ENCODE results near the gene PECR.

The PECR gene

DNA sequence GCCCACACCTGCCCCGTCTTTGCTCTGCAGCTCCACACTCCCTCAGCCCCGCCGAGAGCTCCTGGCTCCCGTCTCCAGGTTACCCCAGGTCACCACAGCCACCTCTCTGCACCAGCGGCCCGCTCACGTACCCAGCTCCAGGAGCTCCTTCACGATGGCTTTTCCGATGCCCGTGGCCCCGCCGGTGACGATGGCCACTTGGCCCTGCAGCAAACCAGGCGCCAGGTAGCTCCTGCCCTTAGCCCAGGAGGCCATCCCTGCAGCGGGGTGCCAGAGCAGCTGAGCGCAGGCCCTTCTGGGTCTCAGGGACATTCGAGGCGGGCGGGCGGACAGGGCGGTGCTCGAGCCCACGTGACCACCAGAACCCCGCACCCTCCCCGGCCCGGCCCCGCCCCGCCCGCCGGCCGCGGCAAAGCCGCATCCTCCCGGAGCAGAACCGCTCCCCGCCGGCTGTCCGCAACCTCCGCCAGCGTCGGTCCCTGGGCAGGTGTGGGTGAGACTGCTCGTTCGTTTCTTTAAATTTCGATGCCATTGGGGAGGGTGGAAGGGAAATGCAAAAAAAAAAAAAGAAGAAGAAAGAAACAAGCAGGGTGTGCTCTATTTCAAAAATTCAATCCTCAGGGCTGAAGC, at the start of gene PECR, which contains the start of gene TMEM169:
Gene PECR (minus strand): TSS at position 323 of the 630 bp plus-strand sequence. CDS start 68 bp downstream, at position 255.
Gene TMEM169 (plus strand): TSS at position 433 of the 630 bp plus-strand sequence. CDS start 14,045 bp downstream, outside the sequence.
- peak; percentile 94 for DNase-seq (ENCODE audit: low spot score)

DNA sequence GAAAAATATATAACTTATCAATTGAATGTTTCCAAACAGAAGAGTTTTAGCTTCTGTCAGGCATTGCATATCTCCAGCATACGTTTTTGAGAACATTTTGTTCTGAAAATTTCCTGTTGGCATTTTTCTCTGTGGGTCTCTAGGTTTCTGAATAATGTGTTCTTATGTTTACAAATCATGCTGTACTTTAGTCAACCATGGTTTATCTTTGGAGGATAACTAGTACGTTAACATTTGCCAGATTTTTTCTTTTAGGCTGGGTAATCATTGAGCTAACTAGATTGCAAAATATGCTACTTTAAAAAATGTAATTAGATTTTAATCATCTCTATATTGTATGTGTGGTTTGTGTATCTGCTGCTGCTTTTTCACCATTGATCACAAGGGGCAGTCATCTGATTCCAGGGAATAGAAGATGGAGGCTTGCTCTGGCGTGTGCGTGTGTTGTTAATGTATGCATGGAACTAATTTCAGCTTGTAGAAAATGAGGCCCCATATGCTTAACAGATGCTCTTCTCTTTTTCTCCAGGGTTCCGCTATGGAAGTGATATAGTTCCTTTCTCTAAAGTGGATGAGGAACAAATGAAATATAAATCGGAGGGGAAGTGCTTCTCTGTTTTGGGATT, 48.9 kb upstream of the PECR start:
- no peak for DNase-seq (ENCODE audit: low spot score)

DNA sequence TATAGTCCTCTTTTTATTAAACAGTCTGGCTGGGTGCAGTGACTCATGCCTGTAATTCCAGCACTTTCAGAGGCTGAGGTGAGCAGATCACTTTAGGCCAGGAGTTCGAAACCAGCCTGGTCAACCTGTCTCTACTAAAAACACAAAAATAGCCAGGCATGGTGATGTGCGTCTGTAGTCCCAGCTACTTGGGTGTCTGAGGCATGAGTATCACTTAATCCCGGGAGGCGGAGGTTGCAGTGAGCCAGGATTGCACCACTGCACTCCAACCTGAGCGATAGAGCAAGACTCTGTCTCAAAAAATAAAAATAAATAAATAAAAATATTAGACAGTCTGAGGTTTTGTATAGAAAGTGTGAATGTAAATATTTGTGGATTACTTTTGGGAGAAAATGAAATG, 45.3 kb upstream of the PECR start:
- no peak for DNase-seq (ENCODE audit: low spot score)

DNA sequence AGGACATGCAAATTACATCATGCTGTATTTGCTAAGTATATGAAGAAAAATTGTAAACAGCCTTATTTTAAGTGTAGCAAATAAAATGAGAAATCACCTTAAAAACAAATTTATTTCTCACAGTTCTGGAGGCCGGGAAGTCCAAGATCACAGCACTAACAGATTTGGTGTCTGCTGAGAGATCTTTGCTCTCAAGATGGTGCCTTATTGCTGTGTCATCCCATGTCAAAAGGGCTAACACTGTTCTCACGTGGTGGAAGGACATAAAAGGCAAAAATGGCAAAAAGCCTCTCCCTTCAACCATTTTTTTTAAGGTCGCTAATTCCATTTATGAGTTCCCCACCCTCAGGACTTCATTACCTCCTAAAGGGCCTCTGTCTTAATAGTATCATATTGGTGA, 39.6 kb upstream of the PECR start:
- no peak for DNase-seq (ENCODE audit: low spot score)

DNA sequence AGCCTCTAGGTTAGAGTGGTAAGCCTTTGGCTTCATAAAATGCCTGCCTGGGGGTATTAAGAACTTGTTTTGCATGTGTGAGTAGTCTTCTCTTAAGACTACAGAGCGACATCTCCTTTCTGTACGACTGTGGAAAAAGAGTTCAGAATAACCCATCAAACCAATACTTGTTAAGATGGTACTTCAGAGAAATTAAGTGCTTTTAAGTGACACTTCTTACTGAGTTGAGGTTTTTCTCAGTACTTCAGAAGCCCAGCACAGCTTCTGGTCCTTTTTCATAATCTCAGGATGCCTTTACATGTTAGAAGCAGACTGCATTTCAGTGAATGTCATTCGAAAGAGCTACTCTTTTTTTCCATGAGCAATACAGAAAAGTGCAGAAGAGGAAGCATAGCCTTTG, 38.4 kb upstream of the PECR start:
- DNase-seq (ENCODE audit: low spot score) = no peak

DNA sequence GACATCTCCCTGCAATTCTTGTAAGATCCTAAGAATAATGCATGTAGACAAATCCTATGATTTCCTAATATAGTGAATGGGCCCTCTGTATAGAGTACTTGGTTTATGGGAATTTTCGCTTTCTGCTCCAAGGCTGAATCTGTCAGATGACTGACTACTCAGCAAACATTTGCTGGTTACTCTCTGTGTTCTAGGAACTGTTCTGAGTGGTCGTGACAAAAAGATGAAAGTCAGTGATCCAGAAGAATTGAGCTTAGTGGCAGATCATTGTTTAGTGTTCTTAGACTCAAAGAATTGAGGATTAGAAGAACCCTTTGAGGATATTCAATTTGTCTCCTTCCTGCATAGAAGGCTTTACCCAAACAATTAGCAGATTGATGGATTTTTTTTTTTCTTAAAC, 37.5 kb upstream of the PECR start:
- DNase-seq (ENCODE audit: low spot score) = no peak

DNA sequence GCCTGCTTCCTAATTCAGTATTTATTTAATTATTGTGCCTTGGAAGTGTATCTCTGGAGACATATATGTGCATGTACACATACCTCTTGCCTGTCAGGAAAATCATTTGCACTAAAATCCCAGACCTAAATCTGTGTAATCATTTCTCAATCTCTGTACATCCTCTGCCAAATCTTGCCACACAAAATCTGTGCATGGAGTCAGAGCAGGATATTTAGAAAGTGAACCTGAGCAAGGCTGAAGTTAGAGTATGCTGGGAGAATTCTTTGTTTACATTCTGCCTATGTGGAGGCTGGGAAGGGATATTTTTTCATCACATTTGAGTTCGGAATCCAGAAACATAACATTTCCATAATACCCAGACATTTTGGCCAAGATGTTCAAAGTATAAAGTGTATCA, 36.9 kb upstream of the PECR start:
- DNase-seq (ENCODE audit: low spot score) = no peak

DNA sequence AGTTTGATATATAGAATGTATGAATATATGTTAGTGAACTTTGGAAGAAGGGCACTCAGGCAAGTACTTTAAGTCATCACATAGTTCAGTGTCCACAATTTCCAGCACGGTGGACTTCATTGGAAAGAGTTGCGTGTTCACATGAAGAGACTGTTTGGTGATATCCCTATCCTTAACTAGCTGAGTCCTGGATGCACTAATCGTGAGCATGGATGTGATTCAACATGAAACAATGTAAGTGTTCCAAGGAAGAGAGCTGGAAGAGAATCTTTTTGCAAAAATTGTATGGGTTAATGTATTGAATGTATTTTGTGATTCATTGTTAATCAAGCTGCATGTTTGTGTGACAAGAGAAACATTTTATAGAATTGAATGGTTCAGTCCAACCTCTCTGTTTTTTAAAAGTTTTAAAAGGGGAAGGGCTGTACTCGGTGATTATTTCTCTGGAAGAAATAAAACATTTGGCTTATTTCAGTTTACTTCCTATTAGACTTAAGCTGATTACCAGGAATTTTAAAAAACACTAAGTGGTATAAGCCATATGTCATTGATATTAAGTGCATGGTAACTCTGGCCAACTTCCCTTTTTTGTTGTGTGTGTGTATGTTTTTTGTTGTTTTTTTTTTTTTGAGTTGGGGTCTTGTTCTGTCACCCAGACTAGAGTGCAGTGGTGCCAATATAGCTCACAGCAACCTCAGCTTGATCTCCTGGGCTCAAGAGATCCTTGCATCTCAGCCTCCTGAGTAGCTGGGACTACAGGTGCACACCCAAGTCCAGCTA, 36.1 kb upstream of the PECR start:
- no peak for DNase-seq (ENCODE audit: low spot score)

DNA sequence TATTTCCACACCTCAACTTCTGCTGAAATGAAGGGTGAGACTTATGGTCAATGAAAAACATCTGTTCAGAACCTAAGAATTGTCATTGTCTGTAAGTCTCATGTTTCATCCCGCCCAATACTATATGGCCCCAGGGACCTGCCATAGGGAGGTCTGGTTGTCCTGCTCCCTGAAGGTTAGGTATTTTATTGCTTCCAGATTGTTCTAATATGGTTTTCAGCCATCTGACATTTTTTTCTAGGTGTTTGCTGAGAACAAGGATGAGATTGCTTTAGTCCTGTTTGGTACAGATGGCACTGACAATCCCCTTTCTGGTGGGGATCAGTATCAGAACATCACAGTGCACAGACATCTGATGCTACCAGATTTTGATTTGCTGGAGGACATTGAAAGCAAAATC, 34.8 kb upstream of the PECR start:
- DNase-seq (ENCODE audit: low spot score) = no peak

DNA sequence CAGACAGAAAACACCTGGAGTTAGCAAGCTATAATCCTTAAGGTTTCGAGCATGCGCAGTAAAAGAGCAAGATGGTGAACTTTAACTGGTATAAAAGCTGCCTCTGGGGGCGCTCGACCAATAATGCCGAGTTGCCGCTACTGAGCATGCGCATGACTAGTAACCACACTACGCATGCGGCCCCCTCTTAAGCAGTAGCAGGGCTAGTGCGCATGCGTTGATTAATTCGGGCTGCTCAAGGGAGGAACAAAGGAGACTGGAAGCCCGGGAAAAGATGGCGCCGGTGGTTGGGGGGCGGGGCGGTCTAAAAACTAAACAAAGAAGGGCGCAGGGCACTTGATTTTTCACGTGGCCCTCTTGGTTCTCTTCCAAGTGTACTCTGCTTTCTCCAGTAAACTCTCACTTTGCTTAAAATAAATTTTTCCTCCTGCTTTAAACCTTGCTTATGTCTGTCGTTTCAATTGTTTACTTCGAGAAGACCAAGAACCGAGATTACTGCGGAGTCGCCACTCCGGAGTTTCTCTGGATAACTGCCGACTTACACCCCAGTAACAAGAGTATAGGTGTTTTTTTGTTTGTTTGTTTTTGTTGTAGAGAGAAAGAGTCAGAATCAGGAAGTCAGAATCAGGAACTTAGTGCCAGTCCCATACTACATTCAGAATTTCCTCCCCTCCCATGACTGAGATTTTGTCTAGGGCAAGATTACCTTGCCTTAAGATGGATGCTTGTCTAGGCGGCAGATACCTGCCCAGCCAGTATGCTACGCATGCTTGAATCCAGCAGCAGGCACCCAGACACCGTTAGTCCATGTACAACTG, 33.3 kb upstream of the PECR start:
- DNase-seq (ENCODE audit: low spot score) = peak; percentile 96

DNA sequence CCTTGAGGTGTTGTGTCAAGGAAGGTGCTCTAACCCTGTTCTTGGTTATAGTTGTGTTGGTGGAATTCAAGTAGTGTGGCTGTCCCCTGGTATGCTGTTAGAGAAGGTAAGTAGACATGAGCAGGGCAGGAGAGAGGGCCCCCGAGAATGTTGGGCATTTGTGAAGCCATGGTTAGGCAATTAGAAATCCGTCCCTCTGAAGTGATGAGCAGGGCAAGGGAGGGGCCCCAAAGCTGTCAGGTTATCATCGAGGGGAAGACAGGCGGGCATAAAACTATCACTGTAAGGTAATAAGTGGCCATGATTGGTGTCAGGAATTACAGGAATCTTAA, 32.7 kb upstream of the PECR start:
- no peak for DNase-seq (ENCODE audit: low spot score)

DNA sequence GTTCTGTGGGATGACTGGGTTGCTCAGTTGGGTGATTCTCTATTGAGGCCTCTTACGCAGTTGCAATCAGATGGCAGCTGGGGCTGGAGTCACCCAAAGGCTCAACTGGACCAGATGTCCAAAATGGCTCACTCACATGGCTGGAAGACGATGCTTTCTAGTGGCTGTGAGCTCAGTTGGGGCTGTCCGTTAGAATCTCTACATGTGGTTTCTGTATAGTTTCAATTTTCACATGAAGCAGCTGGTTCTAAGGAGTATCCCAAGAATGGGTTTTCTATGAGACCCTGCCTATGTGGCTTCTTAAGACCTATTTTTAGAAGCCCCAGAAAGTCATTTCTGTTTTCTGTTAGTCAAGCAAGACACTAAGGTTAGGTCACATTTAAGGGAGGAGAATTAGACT, 32.0 kb upstream of the PECR start:
- no peak for DNase-seq (ENCODE audit: low spot score)

DNA sequence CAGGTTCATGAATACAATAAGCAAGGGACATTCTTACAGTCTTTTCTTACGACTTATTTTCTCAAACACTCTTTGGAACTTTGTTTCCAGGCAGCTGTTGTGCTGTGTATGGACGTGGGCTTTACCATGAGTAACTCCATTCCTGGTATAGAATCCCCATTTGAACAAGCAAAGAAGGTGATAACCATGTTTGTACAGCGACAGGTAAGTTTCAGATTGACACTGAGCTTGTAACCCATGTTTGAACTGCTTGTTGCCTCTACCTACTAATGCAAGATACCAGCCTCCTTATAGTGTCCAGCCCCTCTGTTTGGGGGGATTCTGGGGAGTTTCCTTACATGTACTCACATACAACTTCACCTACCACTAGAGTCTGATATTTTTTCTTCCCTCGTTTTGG, 31.3 kb upstream of the PECR start:
- DNase-seq (ENCODE audit: low spot score) = no peak

DNA sequence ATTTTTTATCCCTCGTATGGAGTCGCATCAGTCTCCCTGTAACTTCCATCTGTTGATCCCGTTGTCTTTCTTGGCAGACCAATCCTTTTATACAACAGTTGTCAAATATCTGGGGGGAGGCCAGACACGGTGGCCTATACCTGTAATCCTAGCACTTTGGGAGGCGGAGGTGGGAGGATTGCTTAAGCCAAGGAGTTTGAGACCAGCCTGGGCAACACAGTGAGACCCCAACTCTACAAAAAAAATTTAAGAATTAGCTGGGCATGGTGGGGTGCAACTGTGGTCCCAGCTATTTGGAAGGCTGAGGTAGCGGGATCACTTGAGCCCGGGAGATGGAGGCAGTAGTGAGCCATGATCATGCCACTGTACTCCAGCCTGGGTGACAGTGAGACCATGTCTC, 29.5 kb upstream of the PECR start:
- DNase-seq (ENCODE audit: low spot score) = no peak

DNA sequence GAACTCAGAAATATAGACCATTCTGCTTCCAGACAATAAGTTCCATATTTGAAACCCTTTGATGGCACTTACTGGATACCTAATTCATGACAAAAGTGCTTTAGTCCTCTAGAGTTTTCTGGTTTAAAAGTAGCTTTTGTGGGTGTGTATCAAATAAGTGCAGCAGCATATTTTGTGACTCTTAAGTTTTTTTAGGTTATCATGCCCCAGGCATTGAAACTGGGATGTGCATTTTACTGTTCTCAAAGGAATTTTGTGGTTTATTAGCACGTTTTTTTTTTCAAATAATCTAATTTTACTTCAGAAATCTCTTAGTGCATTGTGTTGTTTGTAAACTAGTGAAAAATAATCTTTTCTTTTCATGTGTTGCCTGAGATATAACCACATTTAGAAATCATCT, 29.0 kb upstream of the PECR start:
- no peak for DNase-seq (ENCODE audit: low spot score)

DNA sequence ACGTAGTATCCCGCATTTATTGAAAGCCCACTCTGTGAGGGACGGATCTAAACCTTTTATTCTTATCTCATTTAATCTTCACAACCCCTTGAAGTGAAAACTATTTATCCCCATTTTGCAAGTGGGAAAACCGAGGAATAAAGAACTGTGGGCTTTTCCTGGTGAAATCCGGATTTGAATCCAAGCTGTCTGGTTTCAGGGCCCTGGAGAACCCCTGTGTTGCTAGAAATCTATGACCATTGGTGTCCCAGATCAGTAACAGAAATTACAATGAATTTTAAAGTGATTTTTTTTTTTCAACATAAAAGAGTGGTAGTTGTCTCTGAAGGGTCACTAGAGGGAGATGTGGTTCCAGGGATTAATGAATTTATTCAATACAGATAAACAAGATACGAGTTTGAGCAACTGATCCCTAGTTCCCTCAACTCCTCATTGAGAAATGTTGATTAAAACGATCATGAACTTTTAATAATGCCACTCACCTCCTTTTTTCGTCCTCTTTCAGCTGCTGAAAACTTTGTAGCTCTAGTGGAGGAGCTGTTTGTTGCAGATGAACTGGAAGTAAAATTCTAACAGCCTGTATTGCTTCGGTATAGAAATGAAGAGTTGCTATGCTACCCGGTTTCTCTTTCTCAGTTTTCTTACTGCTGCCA, 28.5 kb upstream of the PECR start:
- peak; percentile 14 for DNase-seq (ENCODE audit: low spot score)

DNA sequence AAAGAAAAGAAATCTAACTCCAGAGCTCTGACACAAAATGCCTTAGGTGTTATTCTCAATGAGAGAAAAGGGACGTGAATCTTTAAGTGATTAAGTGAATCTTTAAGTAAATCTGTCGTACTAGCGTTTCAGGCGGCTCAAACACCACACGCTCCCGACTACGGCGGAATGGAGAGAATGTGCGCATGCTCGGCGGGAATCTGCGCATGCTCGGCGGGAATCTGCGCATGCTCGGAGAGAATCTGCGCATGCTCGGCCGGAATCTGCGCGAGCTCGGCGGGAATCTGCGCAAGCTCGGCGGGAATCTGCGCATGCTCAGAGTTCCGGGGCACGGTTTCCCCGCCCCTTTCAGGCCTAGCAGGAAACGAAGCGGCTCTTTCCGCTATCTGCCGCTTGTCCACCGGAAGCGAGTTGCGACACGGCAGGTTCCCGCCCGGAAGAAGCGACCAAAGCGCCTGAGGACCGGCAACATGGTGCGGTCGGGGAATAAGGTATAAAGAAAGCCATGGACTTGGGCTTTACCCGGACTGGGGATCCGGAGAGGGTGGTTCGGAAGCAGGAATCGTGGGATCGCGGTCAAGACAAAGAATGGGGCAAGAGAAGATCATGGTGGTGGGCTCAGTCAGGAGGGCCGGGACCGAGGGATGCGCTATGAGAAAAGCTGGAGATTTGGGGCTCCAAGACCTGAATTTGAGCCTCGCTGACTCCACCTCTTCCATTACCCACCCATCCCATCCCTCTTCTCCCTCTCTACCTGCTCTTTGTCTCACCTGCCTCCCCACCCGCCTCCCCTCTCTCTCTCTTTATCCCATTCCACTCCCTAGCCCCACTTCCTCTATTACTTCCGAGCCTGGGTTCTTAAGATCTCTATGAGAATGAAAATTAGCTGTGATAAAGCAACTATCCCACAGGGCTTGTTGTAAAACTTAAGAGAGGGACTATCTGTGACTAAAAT, 27.6 kb upstream of the PECR start, which contains the start of gene XRCC5:
Gene XRCC5 (plus strand): TSS at position 382 of the 955 bp plus-strand sequence. CDS start 89 bp downstream, at position 471.
- DNase-seq (ENCODE audit: low spot score) = peak; percentile 94

DNA sequence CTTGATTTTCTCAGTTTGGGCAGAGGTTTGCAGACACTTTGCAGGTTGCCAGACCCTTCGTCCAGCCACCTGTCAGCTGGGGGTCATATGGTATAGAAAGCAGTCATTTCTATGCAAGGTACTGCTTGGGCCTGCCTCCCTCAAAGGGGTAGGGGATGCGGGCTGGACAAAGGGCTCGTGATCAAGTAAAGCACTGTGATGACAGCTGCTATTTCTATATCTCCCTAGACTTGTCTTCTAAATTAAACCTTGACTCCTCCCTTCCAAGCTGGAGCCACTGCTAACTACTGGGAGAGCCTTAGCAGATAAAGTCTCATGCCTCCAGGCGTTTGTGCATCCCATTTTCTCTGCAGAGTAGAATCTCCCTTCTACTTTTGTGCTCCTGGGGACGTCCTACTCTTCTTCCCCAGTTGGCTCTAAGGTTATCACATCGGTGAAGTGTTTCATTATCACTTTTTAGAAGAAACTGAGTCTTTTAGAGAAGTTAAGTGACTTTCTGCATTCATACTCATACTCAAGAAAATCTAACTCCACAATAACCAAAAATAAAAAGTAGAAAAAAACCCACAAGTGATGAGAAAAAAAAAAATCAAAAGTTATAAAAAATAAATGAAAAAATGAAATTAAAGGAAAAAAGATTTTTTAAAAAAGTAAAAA, 26.8 kb upstream of the PECR start:
- DNase-seq (ENCODE audit: low spot score) = no peak

DNA sequence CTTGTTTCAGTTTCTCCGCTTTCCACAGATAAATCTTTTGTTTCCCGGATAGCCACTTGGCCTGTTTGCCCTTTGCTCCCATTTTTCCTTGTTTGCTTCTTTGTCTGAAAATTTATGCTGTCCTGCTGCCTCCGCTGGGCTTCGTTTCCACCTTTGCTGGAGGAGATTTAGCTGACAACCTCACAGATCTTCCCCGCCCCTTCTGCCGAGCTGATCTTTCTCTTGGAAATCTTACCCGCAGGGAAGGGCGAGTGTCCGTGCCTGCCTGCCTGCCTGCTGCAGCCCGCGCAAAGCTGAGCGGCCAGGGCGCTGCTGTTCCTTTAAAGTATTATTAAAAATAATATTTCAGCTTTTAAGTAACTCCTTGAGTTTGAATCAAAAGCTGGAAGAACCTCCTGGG, 26.2 kb upstream of the PECR start:
- DNase-seq (ENCODE audit: low spot score) = no peak

DNA sequence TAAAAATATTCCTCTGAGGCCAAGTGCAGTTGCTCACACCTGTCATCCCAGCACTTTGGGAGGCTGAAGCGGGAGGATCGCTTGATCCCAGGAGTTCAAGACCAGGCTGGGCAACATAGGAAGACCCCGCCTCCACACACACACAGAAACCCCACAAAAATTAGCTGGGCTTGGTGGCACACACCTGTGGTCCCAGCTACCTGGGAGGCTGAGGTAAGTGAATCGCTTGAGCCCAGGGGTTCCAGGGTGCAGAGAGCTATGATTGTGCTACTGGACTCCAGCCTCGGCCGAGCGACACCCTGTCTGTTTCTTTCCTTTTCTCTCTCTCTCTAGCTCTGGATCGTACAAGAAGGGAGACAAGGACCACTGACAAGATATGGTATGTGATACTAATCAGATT, 25.7 kb upstream of the PECR start:
- DNase-seq (ENCODE audit: low spot score) = no peak

All from AG08396 (cell line).